NT2/D1 (cell line): ENCODE results near the gene TBC1D24.

Experiments
- SUZ12 ChIP-seq: IDR thresholded peaks from 2 replicates; pipeline ENCODE4 v1.6.1; 2011; ENCODE audit not compliant: insufficient read length, insufficient read depth; ENCODE audit errors: extremely low read depth
- YY1 ChIP-seq: IDR thresholded peaks from 2 replicates; pipeline ENCODE4 v1.6.1; 2011; ENCODE audit not compliant: insufficient read length, insufficient read depth

DNA sequence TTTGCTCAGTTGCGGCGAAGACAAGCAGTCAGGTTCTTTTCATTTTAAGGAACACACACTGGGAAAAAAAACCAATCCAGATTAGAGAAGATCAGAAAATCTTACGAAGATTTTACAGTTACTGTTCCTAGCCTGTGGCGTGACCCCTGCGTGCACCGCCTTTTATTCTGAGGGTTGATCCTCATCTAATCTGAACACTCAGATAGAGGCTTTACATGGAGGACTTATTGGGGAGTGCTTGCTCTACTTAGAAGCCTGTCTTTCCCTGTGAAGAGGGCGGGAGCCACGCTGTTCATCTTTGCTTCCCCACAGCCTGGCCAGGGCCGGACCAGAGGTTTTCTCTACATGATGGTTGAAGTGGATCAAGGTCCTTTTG lies 1.4 kb downstream of the TBC1D24 start:
- no peak for TF ChIP-seq SUZ12
- TF ChIP-seq YY1: no peak
